CD14-positive monocyte (primary cell): ENCODE measurements around the gene SNX13. TPM values are rescaled to one million over a fixed set of nuclear protein-coding genes. Genes with fewer than 3 reads are reported as not detected.

Source experiments
- DNase-seq, 3 donors: peaks; one replicate each; pipeline ENCODE4 v3.0.0-alpha.2; 2011 to 2022
- H2AFZ ChIP-seq: 2 replicates; pipeline ENCODE4 v1.6.0; 2012; ENCODE audit warnings: mild to moderate bottlenecking, low read depth, low read length, inconsistent platforms; ENCODE audit not compliant: insufficient read depth, poor library complexity, severe bottlenecking
- H3K27ac ChIP-seq, 2 donors: 1 replicate in 1 of 2; 2 replicates in 1 of 2; pipeline ENCODE4 v1.5.1; 2012 to 2013; ENCODE audit warnings: low read length in 2 of 2, control low read depth in 1 of 2, inconsistent platforms in 1 of 2, low read depth in 1 of 2, mild to moderate bottlenecking in 1 of 2
- H3K27me3 ChIP-seq, 2 donors: one replicate each; pipeline versions ENCODE4 v1.6.0 to v1.6.1; 2011 to 2013; ENCODE audit warnings: low read length in 2 of 2; ENCODE audit not compliant: control insufficient read depth in 2 of 2, insufficient read depth in 2 of 2
- H3K36me3 ChIP-seq, 2 donors: replicated peaks in 1 of 2; 1 replicate in 1 of 2; 2 replicates in 1 of 2; pipeline versions ENCODE4 v1.5.1 to v1.6.1; 2012 to 2013; ENCODE audit warnings: low read length in 2 of 2, control low read depth in 1 of 2, inconsistent platforms in 1 of 2, mild to moderate bottlenecking in 1 of 2; ENCODE audit not compliant: insufficient read depth in 2 of 2, control insufficient read depth in 1 of 2
- H3K4me1 ChIP-seq, 2 donors: 1 replicate in 1 of 2; 2 replicates in 1 of 2; pipeline versions ENCODE4 v1.5.1 to v1.6.1; 2012 to 2013; ENCODE audit warnings: low read length in 2 of 2, control low read depth in 1 of 2, inconsistent platforms in 1 of 2, mild to moderate bottlenecking in 1 of 2, moderate library complexity in 1 of 2; ENCODE audit not compliant: insufficient read depth in 2 of 2, control insufficient read depth in 1 of 2
- H3K4me2 ChIP-seq: replicated peaks from 2 replicates; pipeline ENCODE3; 2012; ENCODE audit warnings: low read length, moderate library complexity, mild to moderate bottlenecking; ENCODE audit not compliant: poor library complexity, severe bottlenecking; ENCODE audit errors: extremely low read depth
- H3K4me3 ChIP-seq, 3 experiments: fragments of 200-600 bp in 1 of 3; sonication (generic) in 1 of 3; replicated peaks in 1 of 3; 1 replicate in 2 of 3; 2 replicates in 1 of 3; pipeline ENCODE4 v1.5.1; 2011 to 2013; ENCODE audit warnings: low read length in 3 of 3, mild to moderate bottlenecking in 3 of 3, control low read depth in 2 of 3, low read depth in 2 of 3, inconsistent platforms in 1 of 3, moderate library complexity in 1 of 3
- H3K79me2 ChIP-seq: 2 replicates; pipeline ENCODE4 v1.6.0; 2012; ENCODE audit warnings: mild to moderate bottlenecking, control low read depth, inconsistent platforms, low read length, moderate library complexity; ENCODE audit not compliant: insufficient read depth
- H3K9ac ChIP-seq: 2 replicates; pipeline ENCODE4 v1.6.0; 2017; ENCODE audit warnings: low read length, mild to moderate bottlenecking; ENCODE audit not compliant: insufficient read depth, poor library complexity, severe bottlenecking
- H3K9me3 ChIP-seq, 2 donors: replicated peaks in 1 of 2; 1 replicate in 1 of 2; 2 replicates in 1 of 2; pipeline versions ENCODE4 v1.5.1 to v1.6.1; 2012 to 2013; ENCODE audit warnings: low read length in 2 of 2, control low read depth in 1 of 2; ENCODE audit not compliant: control insufficient read depth in 1 of 2, insufficient read depth in 1 of 2
- H4K20me1 ChIP-seq: 2 replicates; pipeline ENCODE4 v1.6.0; 2012; ENCODE audit warnings: mild to moderate bottlenecking, low read length, control low read depth, moderate library complexity; ENCODE audit not compliant: insufficient read depth
- H3K27ac Mint-ChIP-seq, 7 donors: one replicate each; pipeline ENCODE4 v1.8.0; 2020; ENCODE audit warnings: mild to moderate bottlenecking in 7 of 7, mixed read lengths in 7 of 7, moderate library complexity in 6 of 7, inconsistent platforms in 2 of 7
- H3K27me3 Mint-ChIP-seq, 3 donors: one replicate each; pipeline ENCODE4 v1.8.0; 2021 to 2022; ENCODE audit warnings: low read depth in 3 of 3, mild to moderate bottlenecking in 3 of 3, mixed read lengths in 3 of 3, moderate library complexity in 3 of 3, inconsistent platforms in 1 of 3
- H3K36me3 Mint-ChIP-seq, 2 donors: one replicate each; pipeline ENCODE4 v1.8.0; 2020; ENCODE audit warnings: mixed read lengths in 2 of 2, inconsistent platforms in 1 of 2, mild to moderate bottlenecking in 1 of 2
- H3K4me1 Mint-ChIP-seq: one replicate; pipeline ENCODE4 v1.8.0; 2020; ENCODE audit warnings: mild to moderate bottlenecking, mixed read lengths
- H3K4me3 Mint-ChIP-seq, 2 donors: one replicate each; pipeline ENCODE4 v1.8.0; 2020; ENCODE audit warnings: mild to moderate bottlenecking in 2 of 2, mixed read lengths in 2 of 2, moderate library complexity in 1 of 2
- H3K9me3 Mint-ChIP-seq, 7 donors: one replicate each; pipeline ENCODE4 v1.8.0; 2020 to 2022; ENCODE audit warnings: mixed read lengths in 7 of 7, mild to moderate bottlenecking in 6 of 7, moderate library complexity in 6 of 7, inconsistent platforms in 2 of 7
- CTCF ChIP-seq: fragments of 200-600 bp; IDR thresholded peaks from one replicate; pipeline ENCODE4 v1.8.0; 2022; ENCODE audit warnings: antibody characterized with exemption, mild to moderate bottlenecking
- WGBS: methylation state at CpG from one replicate; pipeline ENCODE4 v1.1.5; 2013; ENCODE audit warnings: missing lambda C conversion rate; ENCODE audit not compliant: insufficient coverage; 5-methylcytosine and 5-hydroxymethylcytosine counted together
- intact Hi-C, 2 donors: fragments of 100-400 bp; cut with micrococcal nuclease; formaldehyde crosslinking; loops; one replicate each; pipeline versions ENCODE4 v1.15.0 to v1.15.1; 2023
- polyA plus RNA-seq, 3 donors: library from polyadenylated mRNA; depleted of rRNA in 1 of 3; unstranded in 2 of 3; stranded (reverse) in 1 of 3; fragments of 300-500 nt in 2 of 3; fragments of >200 nt in 1 of 3; fragmentation: Illumina TruSeq in 2 of 3; gene quantifications; 1 replicate in 2 of 3; 2 replicates in 1 of 3; pipeline ENCODE4 v1.2.3, GENCODE V29; 2012 to 2021

The SNX13 gene
- polyA plus RNA-seq, 3 donors: 12.1 to 31.3 (median 17.4) TPM

GRCh38 chr7:17802056-17802455 lies 138.2 kb downstream of the SNX13 start:
- H3K4me2 ChIP-seq: no peak overlapping the region
- peaks cover 57 to 90% of the 10 kb centered on the region in 2 donors for H3K36me3 ChIP-seq
- intact Hi-C loops: no loop called here

DNA sequence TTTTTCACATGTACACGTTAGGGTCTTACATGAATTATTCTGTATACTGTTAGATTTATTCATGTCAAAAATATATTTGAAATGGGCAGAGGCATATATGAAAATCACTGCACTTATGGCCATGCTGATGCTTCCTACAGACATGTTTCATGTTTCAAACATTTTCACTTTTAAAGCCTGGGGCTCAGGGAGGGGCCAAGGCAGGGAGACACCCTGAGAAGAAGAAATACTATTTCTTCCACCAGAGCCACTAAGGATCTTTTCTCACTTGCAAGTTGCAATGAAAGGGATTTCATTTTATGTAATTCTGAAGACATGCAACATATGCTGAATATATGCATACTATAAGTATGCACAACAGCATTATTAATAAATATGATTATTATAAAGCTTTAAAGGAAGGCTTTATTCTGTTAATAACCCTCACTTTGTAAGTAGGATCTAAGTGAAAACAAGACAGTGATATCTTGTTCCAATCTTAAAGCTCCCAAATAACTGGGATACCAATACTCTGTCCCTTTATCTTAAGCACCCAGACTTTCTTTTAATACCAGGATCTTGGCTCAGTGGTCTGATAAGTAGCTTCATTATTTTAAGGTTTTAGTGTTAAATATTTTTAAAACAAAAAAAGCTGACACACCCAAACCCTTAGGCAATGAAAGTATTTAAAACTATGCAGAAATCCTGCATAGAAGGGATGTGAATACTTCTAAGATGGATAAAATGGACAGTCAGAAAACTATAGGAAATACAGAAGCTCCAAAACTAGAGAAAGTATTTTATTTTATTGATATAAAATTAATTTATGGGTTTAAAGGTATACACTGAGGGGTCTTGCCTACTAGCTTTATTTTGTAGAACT lies 148.0 kb downstream of the SNX13 start:
- Mint-ChIP-seq H3K9me3 (no peaks in the 10 kb centered on the region), H3K4me3 (no peak overlapping the region), H3K27me3 (no peaks in the 10 kb centered on the region), H3K27ac (no peak overlapping the region), H3K4me1 (no peaks in the 10 kb centered on the region), H3K36me3 (peaks cover 42 to 45% of the 10 kb centered on the region in 2 donors)
- DNase-seq: no peak
- Histone ChIP-seq H3K79me2 (no peaks in the 10 kb centered on the region), H3K27ac (no peak overlapping the region), H3K9me3 (no peaks in the 10 kb centered on the region), H3K4me2 (no peak overlapping the region), H4K20me1 (no peaks in the 10 kb centered on the region), H3K9ac (no peak overlapping the region), H3K4me3 (no peak overlapping the region), H2AFZ (no peak overlapping the region), H3K4me1 (no peaks in the 10 kb centered on the region), H3K27me3 (no peaks in the 10 kb centered on the region), H3K36me3 (peaks cover 43 to 67% of the 10 kb centered on the region in 2 donors)
- no peak for TF ChIP-seq CTCF
- no CpG with 5 or more reads among the region's 1 CpG for WGBS
- intact Hi-C loops: no loop called here

More at GRCh38 chr7:17802056-17802455, 138.2 kb downstream of the SNX13 start:
- no peaks in the 10 kb centered on the region for H3K27me3 ChIP-seq
- WGBS: no CpG with 5 or more reads among the region's 2 CpGs
- H3K27ac ChIP-seq: no peak overlapping the region
- H3K9me3 ChIP-seq: no peaks in the 10 kb centered on the region
- H4K20me1 ChIP-seq: no peaks in the 10 kb centered on the region
- DNase-seq: no peak
- no peak overlapping the region for H3K4me3 ChIP-seq
- Mint-ChIP-seq H3K4me1 (no peaks in the 10 kb centered on the region), H3K4me3 (no peak overlapping the region), H3K27ac (no peak overlapping the region), H3K36me3 (peaks cover 68 to 69% of the 10 kb centered on the region in 2 donors), H3K27me3 (no peaks in the 10 kb centered on the region), H3K9me3 (no peaks in the 10 kb centered on the region)
- TF ChIP-seq CTCF: no peak
- H3K4me1 ChIP-seq: no peaks in the 10 kb centered on the region
- no peaks in the 10 kb centered on the region for H3K79me2 ChIP-seq
- no peak overlapping the region for H2AFZ ChIP-seq
- H3K9ac ChIP-seq: no peak overlapping the region
